ENCODE results near the gene CORO2B.
"Not testable (repeated sequence)": the region's sequence is repeated elsewhere in the genome, so short reads cannot be mapped to it uniquely, and the experiment has no call there.

CORO2B gene

GRCh38 chr15:68749365-68749764, 170.6 kb downstream of the CORO2B start:
- no peak for DNase-seq

DNA sequence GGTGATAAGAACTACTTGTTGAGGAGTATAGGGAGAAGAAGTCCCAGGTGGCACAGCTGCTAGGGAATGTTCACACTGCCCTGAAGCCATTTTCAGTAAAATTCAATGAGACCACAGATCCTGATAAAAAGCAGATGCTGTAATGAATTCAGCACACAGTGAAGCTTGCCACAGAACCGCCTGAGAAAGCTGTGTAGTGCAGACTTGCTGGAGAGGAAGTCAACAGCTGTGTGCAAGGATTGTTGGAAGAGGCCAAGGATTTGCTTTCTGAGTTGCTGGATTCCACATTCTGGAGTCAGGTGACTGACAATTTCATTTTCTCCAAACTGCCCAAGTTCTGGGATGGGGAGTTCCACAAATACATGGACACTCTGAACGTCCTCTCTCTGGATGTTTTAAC, 171.0 kb downstream of the CORO2B start:
- H3K27me3 Mint-ChIP-seq (ENCODE audit: low read depth, poor library complexity) = peaks cover 2% of the 10 kb centered on the region
- no peaks in the 10 kb centered on the region for H3K4me1 Mint-ChIP-seq
- H3K9me3 Mint-ChIP-seq = peaks cover 14% of the 10 kb centered on the region
- H3K27ac Mint-ChIP-seq = no peak overlapping the region
- H3K36me3 Mint-ChIP-seq (ENCODE audit: low read depth) = no peaks in the 10 kb centered on the region
- H3K4me3 Mint-ChIP-seq = no peak overlapping the region
- no peak for DNase-seq
- TF ChIP-seq CTCF (IDR thresholded peaks at IDR 0.05) = no peak

More at GRCh38 chr15:68749365-68749764, 170.6 kb downstream of the CORO2B start:
- Mint-ChIP-seq H3K4me1 (no peaks in the 10 kb centered on the region), H3K27ac (no peak overlapping the region), H3K9me3 (peaks cover 14% of the 10 kb centered on the region), H3K4me3 (no peak overlapping the region), H3K27me3 (ENCODE audit: low read depth, poor library complexity) (no peaks in the 10 kb centered on the region), H3K36me3 (ENCODE audit: low read depth) (no peaks in the 10 kb centered on the region)
- TF ChIP-seq CTCF (IDR thresholded peaks at IDR 0.05) = no peak

- H3K4me1 Mint-ChIP-seq = no peaks in the 10 kb centered on the region
- H3K27me3 Mint-ChIP-seq (ENCODE audit: low read depth, poor library complexity) = peaks cover 8% of the 10 kb centered on the region
- H3K36me3 Mint-ChIP-seq (ENCODE audit: low read depth) = no peaks in the 10 kb centered on the region
- H3K27ac Mint-ChIP-seq = peak overlapping the region; percentile 8
- H3K9me3 Mint-ChIP-seq = peaks cover 11% of the 10 kb centered on the region
- TF ChIP-seq CTCF (IDR thresholded peaks at IDR 0.05) = no peak
- no peak overlapping the region for H3K4me3 Mint-ChIP-seq
- no peak for DNase-seq
Measured at GRCh38 chr15:68751622-68752021, 172.8 kb downstream of the CORO2B start.

DNA sequence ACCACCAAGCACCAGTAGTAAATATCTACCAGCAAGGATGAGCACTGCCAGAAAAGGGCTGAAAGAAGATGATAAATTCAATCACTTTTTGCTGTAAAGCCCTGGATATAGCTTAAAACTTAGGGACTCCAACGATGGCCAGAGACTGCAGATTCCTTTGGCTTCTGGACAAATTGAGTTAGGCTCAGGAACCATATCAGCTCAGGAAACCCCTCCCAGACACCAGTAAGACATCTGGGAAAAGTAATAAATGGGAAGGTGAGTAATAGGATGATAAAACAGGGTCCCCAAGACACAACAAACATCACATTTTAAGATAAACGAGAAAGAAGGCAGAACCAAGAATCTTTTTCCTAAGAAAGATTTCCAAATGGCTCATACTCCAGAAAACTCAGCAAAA, 176.9 kb downstream of the CORO2B start:
- DNase-seq = no peak
- no peak for TF ChIP-seq CTCF (IDR thresholded peaks at IDR 0.05)
- Mint-ChIP-seq H3K4me3 (no peak overlapping the region), H3K27ac (no peak overlapping the region), H3K9me3 (no peaks in the 10 kb centered on the region), H3K27me3 (ENCODE audit: low read depth, poor library complexity) (peaks cover 8% of the 10 kb centered on the region), H3K36me3 (ENCODE audit: low read depth) (no peaks in the 10 kb centered on the region), H3K4me1 (no peaks in the 10 kb centered on the region)

- not testable (repeated sequence) for H3K4me1 Mint-ChIP-seq; H3K9me3 Mint-ChIP-seq; DNase-seq; H3K4me3 Mint-ChIP-seq; H3K27ac Mint-ChIP-seq; H3K36me3 Mint-ChIP-seq (ENCODE audit: low read depth)
- peaks cover 13% of the 10 kb centered on the region for H3K27me3 Mint-ChIP-seq (ENCODE audit: low read depth, poor library complexity)
Measured at GRCh38 chr15:68759982-68760579, 181.3 kb downstream of the CORO2B start.

GRCh38 chr15:68763063-68763462, 184.3 kb downstream of the CORO2B start:
- Mint-ChIP-seq H3K27me3 (ENCODE audit: low read depth, poor library complexity) (peaks cover 10% of the 10 kb centered on the region), H3K36me3 (ENCODE audit: low read depth) (no peaks in the 10 kb centered on the region), H3K4me1 (no peaks in the 10 kb centered on the region), H3K27ac (no peak overlapping the region), H3K4me3 (no peak overlapping the region), H3K9me3 (no peaks in the 10 kb centered on the region)
- no peak for TF ChIP-seq CTCF (IDR thresholded peaks at IDR 0.05)
- no peak for DNase-seq
